GM10266 (cell line): ENCODE results near the gene JPT2.

Experiments
- DNase-seq: peaks from one replicate; pipeline ENCODE4 v3.0.0; 2012; ENCODE audit errors: extremely low spot score
- CTCF ChIP-seq: IDR thresholded peaks from 2 replicates; pipeline ENCODE4 v1.5.1; 2012; ENCODE audit warnings: mild to moderate bottlenecking, low read depth; ENCODE audit not compliant: control insufficient read depth, insufficient read depth; ENCODE audit errors: missing control alignments

JPT2 gene

DNA sequence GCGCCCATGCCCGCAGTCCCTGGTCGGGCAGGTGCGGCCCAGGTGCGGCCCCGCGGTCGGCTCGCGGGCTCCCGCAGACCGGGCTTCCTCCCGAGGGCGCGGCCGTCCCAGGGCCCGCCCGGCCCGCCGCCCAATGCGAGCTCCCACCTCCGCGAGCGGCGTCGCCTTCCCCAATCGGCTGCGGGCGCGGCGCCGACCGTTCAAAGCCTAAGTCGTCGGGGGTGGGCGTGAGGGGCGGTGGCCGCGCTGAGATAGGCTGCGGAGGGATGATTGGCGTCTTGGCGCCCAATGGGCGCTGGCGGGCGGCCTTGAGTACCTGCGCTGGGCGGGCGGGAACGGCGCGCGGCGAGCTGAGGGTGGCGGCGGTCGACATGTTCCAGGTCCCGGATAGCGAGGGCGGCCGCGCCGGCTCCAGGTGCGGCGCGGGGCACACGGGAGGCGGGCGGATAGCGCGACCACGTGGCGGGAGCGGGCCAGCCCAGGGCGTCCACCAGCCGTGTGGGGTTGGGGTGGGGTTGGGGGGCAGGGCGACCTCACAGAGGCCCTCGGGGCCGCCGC, at the start of gene JPT2:
JPT2 (plus strand) TSS at position 338 of the 558 bp plus-strand sequence; CDS start at position 372, 34 bp downstream.
- peak; percentile 25 for TF ChIP-seq CTCF
- DNase-seq, result peak; percentile 100

- no peak for TF ChIP-seq CTCF
- DNase-seq, result no peak
These were observed 47.4 kb upstream of the JPT2 start for GRCh38 chr16:1630450-1631213.

- no peak for DNase-seq
- TF ChIP-seq CTCF, result no peak
These were observed 46.8 kb upstream of the JPT2 start for GRCh38 chr16:1631230-1631629.

GRCh38 chr16:1631931-1632637, 46.0 kb upstream of the JPT2 start:
- TF ChIP-seq CTCF, result no peak
- no peak for DNase-seq

DNA sequence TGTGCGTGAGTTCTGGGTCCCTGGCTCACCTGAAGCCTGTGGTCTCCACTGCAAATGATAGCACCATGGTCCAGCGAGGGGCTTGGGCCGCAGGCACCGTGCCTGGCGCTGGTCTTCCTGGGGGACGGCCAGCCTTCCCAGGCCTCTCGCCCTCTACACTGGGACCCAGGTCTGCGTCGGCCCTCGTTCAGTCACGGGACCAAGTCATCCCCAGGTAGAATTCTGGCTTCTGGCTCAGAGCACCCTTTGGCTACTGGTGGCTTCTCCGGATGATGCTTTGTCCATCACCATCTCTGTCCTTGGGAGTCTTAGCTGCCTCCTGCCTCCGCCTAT, 45.5 kb upstream of the JPT2 start:
- no peak for TF ChIP-seq CTCF
- no peak for DNase-seq

GRCh38 chr16:1633310-1633709, 44.8 kb upstream of the JPT2 start:
- DNase-seq, result no peak
- no peak for TF ChIP-seq CTCF

- no peak for TF ChIP-seq CTCF
- no peak for DNase-seq
These were observed 43.5 kb upstream of the JPT2 start for GRCh38 chr16:1634541-1634940.
